ENCODE measurements around the gene DTX3.

DTX3 gene

GRCh38 chr12:57607958-57608663 is 3.5 kb downstream of the DTX3 start:
- Histone ChIP-seq H3K4me1 (ENCODE audit: control insufficient read depth, insufficient read depth, low read length) (peaks cover 10% of the 10 kb centered on the region), H3K27ac (ENCODE audit: extremely low read depth, low read depth, low read length) (no peak overlapping the region), H3K4me3 (ENCODE audit: low read depth, low read length) (no peak overlapping the region), H3K9me3 (ENCODE audit: control insufficient read depth, insufficient read depth, low read depth, low read length) (no peaks in the 10 kb centered on the region), H3K36me3 (ENCODE audit: control insufficient read depth in 2 of 2, insufficient read depth in 1 of 2, low read length in 2 of 2) (peaks cover 0 to 23% of the 10 kb centered on the region in 2 experiments; a peak in 1 of 3 replicates)
- TF ChIP-seq ZNF302 (tag by site-specific recombination; IDR thresholded peaks at IDR 0.05; ENCODE audit: low read depth) (no peak), ZNF362 (tag by site-specific recombination; IDR thresholded peaks at IDR 0.05) (no peak), ZNF175 (tag by site-specific recombination; IDR thresholded peaks at IDR 0.05) (no peak), ZNF202 (tag by site-specific recombination; IDR thresholded peaks at IDR 0.05; ENCODE audit: borderline replicate concordance) (no peak), ZNF48 (tag by site-specific recombination; IDR thresholded peaks at IDR 0.05) (no peak), SCRT2 (tag by site-specific recombination; IDR thresholded peaks at IDR 0.05) (peak; percentile 71), YY1 (tag by site-specific recombination; IDR thresholded peaks at IDR 0.05) (no peak)
- ChIA-PET CTCF (interaction anchor here (1.4 kb wide), 2 partner anchors 12 to 24 kb away, joined by 4 to 5 read pairs; no protein-coding TSS in a partner anchor), POLR2A (no interaction called here)

- Histone ChIP-seq H3K9me3 (ENCODE audit: control insufficient read depth, insufficient read depth, low read depth, low read length) (no peaks in the 10 kb centered on the region), H3K4me3 (ENCODE audit: low read depth, low read length) (no peak overlapping the region), H3K36me3 (ENCODE audit: control insufficient read depth in 2 of 2, insufficient read depth in 1 of 2, low read length in 2 of 2) (peaks cover 0 to 35% of the 10 kb centered on the region in 2 experiments; a peak in 1 of 3 replicates), H3K27ac (ENCODE audit: extremely low read depth, low read depth, low read length) (no peak overlapping the region), H3K4me1 (ENCODE audit: control insufficient read depth, insufficient read depth, low read length) (peaks cover 7% of the 10 kb centered on the region)
- ChIA-PET CTCF (interaction anchor here (0.8 to 2.5 kb wide), 3 partner anchors 11 to 139 kb away, joined by 3 to 9 read pairs (median 4); no protein-coding TSS in a partner anchor), POLR2A (interaction anchor here (0.5 to 0.7 kb wide), 2 partner anchors 209 to 217 kb away, joined by 4 read pairs; no protein-coding TSS in a partner anchor)
- 0 out of 2 replicates have a peak, but pooled peaks have one; percentile 5 for TF ChIP-seq SP2 (tag by site-specific recombination; IDR thresholded peaks at IDR 0.05)
- TF ChIP-seq, protein P1, sequence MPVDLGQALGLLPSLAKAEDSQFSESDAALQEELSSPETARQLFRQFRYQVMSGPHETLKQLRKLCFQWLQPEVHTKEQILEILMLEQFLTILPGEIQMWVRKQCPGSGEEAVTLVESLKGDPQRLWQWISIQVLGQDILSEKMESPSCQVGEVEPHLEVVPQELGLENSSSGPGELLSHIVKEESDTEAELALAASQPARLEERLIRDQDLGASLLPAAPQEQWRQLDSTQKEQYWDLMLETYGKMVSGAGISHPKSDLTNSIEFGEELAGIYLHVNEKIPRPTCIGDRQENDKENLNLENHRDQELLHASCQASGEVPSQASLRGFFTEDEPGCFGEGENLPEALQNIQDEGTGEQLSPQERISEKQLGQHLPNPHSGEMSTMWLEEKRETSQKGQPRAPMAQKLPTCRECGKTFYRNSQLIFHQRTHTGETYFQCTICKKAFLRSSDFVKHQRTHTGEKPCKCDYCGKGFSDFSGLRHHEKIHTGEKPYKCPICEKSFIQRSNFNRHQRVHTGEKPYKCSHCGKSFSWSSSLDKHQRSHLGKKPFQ (tag by site-specific recombination; IDR thresholded peaks at IDR 0.05) = no peak
- TF ChIP-seq KLF17 (tag by site-specific recombination; IDR thresholded peaks at IDR 0.05) = 0 out of 2 replicates have a peak, but pooled peaks have one; percentile 37
- 0 out of 2 replicates have a peak, but pooled peaks have one; percentile 22 for TF ChIP-seq ZNF600 (tag by site-specific recombination; IDR thresholded peaks at IDR 0.05)
- TF ChIP-seq ZNF292 (tag by site-specific recombination; IDR thresholded peaks at IDR 0.05; ENCODE audit: borderline replicate concordance, low read depth) = no peak
- no peak for TF ChIP-seq ZNF596 (tag by site-specific recombination; IDR thresholded peaks at IDR 0.05)
- TF ChIP-seq GLIS2 (tag by site-specific recombination; IDR thresholded peaks at IDR 0.05) = 0 out of 2 replicates have a peak, but pooled peaks have one; percentile 12
- TF ChIP-seq, protein P2, sequence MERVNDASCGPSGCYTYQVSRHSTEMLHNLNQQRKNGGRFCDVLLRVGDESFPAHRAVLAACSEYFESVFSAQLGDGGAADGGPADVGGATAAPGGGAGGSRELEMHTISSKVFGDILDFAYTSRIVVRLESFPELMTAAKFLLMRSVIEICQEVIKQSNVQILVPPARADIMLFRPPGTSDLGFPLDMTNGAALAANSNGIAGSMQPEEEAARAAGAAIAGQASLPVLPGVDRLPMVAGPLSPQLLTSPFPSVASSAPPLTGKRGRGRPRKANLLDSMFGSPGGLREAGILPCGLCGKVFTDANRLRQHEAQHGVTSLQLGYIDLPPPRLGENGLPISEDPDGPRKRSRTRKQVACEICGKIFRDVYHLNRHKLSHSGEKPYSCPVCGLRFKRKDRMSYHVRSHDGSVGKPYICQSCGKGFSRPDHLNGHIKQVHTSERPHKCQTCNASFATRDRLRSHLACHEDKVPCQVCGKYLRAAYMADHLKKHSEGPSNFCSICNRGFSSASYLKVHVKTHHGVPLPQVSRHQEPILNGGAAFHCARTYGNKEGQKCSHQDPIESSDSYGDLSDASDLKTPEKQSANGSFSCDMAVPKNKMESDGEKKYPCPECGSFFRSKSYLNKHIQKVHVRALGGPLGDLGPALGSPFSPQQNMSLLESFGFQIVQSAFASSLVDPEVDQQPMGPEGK (tag by site-specific recombination; IDR thresholded peaks at IDR 0.05) = peak; percentile 32; the same call in 1 of the 2 replicates
- peak; percentile 35; the same call in 1 of the 2 replicates for TF ChIP-seq WT1 (tag by site-specific recombination; IDR thresholded peaks at IDR 0.05)
These were observed 4.6 kb downstream of the DTX3 start for GRCh38 chr12:57609101-57609780.
